Stimulated activated CD8-positive, alpha-beta memory T cell treated with anti-CD3 and anti-CD28 coated beads, Interleukin-12 subunit alpha, Interleukin-12 subunit beta, amount 100 ng/mL, for 24 hours (primary cell): ENCODE results near the gene KLHDC1.
"Not testable (repeated sequence)": the region's sequence is repeated elsewhere in the genome, so short reads cannot be mapped to it uniquely, and the experiment has no call there.

Experiments used
- DNase-seq: peaks from one replicate; pipeline ENCODE4 v3.0.0-alpha.2; 2020; ENCODE audit errors: extremely low read depth

Gene KLHDC1, protein sequence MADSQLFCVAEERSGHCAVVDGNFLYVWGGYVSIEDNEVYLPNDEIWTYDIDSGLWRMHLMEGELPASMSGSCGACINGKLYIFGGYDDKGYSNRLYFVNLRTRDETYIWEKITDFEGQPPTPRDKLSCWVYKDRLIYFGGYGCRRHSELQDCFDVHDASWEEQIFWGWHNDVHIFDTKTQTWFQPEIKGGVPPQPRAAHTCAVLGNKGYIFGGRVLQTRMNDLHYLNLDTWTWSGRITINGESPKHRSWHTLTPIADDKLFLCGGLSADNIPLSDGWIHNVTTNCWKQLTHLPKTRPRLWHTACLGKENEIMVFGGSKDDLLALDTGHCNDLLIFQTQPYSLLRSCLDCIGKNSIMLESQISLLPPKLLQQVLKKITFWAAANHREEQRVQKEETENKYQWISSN

DNA sequence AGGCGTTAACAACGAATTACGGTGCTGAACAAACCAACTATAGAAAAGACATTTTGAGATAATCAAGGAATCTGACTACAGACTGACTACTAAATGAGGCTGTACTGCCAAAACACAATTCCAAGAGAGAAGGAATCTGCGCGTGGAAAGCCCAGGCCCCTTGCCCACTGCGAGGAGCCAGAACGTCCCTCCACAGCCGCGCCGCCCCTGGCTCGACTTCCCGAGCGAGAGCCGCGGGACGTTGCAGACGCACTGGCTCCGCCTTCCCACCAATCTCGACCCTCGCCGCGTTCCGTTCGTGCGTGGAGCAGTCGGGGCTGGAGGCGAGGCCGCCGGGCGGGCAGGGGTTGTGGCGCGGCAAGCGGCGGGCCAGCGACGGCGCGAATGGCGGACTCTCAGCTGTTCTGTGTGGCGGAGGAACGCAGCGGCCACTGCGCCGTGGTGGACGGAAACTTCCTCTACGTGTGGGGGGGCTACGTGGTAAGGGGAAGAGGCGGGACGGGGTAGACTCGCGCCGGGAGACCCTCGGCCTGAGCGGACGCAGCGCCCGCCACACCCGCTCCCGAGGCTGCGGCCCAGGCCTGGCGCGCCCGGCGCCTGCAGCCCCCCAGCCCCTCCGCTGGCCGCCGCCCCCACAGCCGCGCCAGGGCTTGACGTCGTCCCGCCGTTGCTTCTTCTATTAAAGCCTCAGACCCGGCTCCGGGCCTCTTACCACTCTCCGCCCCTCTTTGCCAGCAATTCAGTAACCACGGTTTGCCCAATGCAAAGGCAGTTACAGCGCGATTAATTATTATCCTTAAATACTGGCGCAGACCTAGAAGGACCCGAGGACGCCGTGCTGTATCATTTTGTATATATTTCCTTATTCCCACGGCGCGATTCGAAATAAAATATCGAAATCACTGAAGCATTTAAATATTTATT is at the start of gene KLHDC1:
Gene KLHDC1, plus strand, starts transcription at position 310 of the 924 bp plus-strand sequence. Its CDS starts 75 bp downstream, at position 385.
- peak; percentile 49 for DNase-seq

- no peak for DNase-seq
These were observed 39.4 kb upstream of the KLHDC1 start for GRCh38 chr14:49653508-49653907.

- DNase-seq = no peak
These were observed 38.4 kb upstream of the KLHDC1 start for GRCh38 chr14:49654511-49654910.

- not testable (repeated sequence) for DNase-seq
These were observed 35.4 kb upstream of the KLHDC1 start for GRCh38 chr14:49657500-49657899.

DNA sequence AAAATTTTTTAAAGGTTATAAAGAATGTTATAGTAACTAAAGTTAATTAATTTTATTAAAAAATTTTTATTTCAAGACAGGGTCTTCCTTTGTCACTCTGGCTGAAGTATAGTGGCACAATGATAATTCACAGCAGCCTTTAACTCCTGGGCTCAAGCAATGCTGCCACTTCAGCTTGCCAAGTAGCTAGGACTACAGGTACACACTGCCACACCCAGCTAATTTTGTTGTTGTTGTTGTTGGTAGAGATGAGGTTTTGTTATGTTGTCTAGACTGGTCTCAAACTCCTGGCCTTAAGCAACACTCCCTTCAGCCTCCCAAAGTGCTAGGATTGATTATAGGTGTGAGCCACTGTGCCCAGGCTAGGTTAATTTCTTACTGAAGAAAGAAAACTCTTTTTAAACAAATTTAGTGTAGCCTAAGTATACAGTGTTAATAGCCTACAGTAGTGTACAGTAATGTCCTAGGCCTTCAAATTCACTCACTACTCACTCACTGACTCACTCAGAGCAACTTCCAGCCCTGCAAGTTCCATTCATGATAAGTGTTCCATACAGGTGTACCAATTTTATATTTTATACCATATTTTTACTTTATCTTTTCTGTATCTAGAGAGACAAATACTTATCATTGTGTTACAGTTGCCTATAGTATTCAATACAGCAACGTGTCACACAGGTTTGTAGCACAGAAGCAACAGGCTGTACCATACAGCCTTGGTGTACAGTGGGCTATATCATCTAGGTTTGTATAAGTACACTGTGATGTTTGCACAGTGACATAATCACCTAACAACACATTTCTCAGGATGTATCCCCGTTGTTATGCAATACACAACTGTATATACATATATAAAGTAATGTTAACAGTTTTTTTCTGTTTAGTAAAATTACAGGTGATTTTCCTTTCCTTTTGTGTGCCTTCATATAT is 33.1 kb upstream of the KLHDC1 start:
- DNase-seq = no peak

DNA sequence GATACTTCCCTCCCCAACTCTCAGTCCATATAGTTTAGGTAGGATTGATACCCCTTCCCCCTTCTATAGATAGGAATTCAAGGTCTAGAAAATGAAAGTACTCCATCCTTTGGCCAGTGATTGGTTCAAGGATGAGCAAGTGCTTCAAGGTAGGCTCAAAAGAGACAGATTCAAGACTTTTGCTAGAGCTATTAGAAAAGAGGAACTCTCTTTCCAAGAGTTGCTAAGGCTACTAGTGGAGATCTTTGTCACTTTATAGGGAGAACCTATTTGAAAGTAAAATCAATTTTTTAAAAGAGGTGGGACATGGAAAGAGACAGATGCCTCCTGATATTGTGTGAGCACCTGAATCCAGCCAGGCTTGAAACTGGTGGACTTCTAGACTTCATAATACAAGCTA is 22.4 kb upstream of the KLHDC1 start:
- no peak for DNase-seq

DNA sequence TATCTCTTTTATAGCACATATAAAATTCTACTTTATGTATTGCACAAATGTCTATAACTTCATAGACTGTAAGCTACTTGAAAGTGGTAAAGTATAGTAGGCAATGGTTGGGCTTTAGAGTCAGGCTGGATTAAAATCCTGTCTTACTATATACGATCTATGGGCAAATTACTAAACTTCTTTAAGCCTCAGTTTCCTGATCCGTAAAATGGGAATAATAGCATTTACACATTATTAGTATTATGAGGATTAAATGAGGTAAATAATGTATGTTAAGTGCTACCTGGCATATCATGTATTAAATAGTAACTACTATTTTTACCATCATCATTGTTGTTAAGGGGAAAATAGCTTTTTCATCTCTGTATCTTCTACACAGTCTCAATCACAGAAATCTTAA is 19.3 kb upstream of the KLHDC1 start:
- DNase-seq = no peak

DNA sequence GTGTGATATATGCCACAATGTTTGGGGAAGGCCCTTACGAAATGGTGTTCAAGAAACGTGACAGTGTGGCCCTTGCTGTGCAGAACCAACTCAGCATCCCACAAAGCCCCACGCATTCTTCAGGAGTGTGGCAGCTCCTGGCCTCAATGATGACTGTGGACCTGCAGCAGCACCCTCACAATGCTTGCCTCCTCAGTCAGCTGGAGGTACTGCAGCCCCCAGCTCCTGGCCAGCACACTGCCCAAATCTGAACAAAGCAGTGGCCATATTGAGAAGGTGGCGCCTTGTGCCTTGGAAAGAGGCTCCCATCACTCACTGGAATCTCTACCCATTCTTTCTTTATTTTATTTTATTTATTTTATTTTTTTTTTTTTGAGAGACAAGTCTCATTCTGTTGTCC is 15.3 kb upstream of the KLHDC1 start:
- DNase-seq = no peak

DNA sequence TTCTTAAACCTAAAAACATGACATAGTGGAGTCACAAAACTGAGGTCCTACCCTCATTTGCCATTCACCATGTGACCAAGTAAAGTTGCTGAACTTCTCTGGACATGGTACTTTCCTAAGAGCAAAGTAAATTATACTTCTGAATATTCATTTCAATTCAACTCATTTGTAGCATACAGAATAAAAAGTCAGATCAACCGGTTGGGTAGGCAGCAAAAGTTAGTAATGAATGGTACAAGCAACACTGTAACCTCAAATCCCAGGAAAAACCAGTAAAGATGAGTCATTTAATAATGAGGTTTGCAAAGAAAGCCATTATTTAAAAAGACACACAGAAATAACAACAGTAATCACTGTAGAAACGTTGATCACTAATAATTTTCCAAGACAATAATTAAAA is 13.6 kb upstream of the KLHDC1 start:
- no peak for DNase-seq

- no peak for DNase-seq
These were observed 6.5 kb upstream of the KLHDC1 start for GRCh38 chr14:49686425-49686824.

GRCh38 chr14:49687942-49688700 is 4.8 kb upstream of the KLHDC1 start, which contains the start of gene POLE2:
TSS of gene POLE2 (minus strand) at chr14:49688214. CDS start at chr14:49688203, 11 bp downstream.
- peak; percentile 54 for DNase-seq

DNA sequence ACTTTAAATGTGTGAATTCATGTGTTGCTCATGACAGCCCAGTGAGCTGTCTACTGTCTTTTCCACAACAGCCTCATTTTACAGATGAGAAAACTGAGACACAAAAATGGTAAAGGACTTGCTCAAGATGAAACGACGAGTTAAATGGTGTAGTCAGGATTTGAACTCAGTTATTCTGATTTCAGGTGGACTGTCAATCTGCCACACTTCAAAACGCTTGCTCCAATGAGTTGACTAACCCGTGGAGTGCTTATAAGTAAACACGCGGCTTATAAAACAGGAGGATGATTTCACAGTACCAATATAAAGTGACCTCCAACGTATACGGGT is 4.3 kb upstream of the KLHDC1 start:
- no peak for DNase-seq

GRCh38 chr14:49691031-49691430 is 1.9 kb upstream of the KLHDC1 start:
- no peak for DNase-seq

DNA sequence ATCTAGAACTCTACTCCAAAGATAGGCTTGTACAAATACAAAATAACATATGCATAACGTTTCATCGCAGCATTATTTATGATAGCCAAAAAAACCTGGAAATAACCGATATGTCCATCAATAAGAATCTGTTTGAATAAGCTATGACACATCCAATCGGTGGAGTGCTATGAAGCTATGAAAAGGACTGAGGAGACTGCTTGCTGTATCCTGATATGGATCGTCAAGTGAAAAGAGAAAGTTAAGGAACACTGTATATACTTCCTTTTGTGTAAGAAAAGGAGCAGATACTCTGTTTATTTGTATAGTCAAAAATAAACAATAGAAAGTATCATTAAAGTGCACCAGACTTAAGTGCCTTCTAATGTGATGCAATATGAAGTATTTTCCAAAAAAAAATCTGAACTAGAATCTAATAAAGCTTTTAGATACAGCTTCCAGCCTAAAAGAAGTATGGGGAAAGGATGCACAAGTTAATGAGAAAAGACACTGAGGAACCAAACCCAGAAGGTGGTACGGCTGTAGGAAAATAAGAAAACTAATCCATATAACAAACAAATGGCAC is 645 bp upstream of the KLHDC1 start:
- no peak for DNase-seq

DNA sequence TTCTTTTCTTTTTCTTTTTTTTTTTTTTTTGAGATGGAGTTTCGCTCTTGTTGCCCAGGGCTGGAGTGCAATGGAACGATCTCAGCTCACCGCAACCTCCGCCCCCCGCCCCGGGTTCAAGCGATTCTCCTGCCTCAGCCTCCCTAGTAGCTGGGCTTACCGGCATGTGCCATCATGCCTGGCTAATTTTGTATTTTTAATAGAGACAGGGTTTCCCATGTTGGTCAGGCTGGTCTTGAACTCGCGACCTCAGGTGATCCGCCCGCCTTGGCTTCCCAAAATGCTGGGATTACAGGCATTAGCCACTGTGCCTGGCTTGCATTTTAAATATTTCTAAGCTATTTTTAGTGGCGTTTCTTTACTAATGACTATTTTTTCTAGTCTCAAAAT is 810 bp downstream of the KLHDC1 start:
- not testable (repeated sequence) for DNase-seq

DNA sequence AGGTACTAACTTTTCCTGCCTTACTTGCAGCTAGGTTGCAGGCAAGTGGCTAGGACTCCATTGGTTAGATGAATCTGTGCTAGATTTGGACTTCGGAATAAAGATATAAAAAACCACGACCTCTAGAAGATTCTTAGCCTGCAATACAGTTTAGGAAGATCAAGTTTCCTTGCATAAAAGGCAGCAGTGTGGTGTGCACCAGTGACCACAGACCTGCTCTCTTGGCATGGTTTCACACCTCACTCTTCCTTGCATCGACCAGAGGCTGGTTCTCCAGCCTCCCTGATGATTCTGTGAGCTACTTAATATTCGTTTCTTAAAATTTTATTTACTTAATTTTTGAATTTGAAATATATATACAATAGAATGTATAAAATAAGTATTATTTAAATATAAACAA is 9.8 kb downstream of the KLHDC1 start:
- DNase-seq = no peak

DNA sequence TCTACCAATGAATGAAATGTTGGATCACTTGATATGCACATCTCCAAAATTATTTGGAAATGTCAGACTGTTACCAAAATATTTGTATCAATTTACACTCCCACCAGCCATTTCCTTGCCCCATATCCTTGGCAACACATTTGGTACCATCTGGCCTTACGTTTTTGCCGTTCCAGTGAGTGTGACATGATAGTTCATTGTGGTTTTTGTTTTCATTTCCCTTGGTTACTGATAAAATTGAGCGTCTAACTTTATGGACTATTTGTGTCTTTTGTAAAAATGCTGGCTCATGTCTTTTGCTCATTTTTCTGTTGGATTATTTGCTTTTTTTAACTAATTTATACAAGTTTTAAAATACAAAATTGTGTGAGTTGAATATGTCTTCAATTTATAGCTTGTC is 11.0 kb downstream of the KLHDC1 start:
- no peak for DNase-seq

- DNase-seq = not testable (repeated sequence)
These were observed 11.6 kb downstream of the KLHDC1 start for GRCh38 chr14:49704471-49704870.

DNA sequence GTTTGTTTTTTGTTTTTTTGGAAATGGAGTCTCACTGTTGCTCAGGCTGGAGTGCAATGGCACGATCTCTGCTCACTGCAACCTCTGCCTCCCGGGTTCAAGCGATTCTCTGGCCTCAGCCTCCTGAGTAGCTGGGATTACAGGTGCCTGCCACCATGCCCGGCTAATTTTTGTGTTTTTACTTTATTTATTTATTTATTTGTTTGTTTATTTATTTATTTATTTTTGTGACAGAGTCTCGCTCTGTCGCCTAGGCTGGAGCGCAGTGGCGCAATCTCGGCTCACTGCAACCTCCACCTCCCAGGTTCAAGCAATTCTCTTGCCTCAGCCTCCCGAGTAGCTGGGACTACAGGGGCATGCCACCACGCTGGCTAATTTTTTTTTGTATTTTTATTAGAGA is 18.1 kb downstream of the KLHDC1 start:
- not testable (repeated sequence) for DNase-seq

GRCh38 chr14:49720744-49721143 is 27.8 kb downstream of the KLHDC1 start:
- no peak for DNase-seq
